GM19468 (cell line): ENCODE data around the gene SNRNP25.

ENCODE experiments used
- ATAC-seq: cut with Tn5 transposase; IDR thresholded peaks from one replicate; pipeline ENCODE4 v1.9.1; 2021; ENCODE audit warnings: mild to moderate bottlenecking, moderate library complexity, moderate number of reproducible peaks; ENCODE audit not compliant: unreplicated experiment; ENCODE audit errors: extremely low read depth

Gene SNRNP25

DNA sequence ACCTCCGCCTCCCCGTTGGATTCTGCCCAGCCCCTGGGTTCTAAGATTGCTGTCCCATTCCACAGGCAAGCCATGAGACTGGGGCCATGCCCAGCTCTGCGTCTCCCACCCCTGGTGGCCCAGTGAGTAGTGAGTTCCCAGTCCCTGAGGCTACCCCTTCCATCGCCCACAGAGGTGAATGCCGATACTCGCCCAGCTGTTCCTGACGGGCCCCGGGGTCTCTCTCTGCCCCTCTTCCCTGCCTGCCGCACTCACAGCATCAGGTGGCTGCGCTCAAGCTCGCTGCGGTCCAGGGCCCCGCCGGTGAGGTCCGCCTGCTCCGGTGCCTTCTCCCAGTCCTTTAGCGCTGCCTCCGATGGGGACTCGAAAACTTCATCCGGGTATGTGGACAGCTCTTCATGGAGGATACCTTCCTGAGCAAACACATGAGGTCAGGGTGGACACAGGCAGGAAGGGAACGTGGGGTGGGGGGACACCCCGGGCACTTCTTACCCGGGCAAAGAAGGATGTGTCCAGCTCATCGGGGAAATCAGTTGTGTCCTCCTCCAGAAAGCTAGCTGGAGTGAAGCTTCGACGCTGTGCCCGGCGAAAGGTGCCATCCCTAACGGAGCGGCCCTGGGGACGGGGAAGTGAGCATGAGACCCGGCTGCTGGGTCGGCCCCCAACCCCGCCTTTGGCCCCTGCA, 8.8 kb downstream of the SNRNP25 start:
- no peak for ATAC-seq

DNA sequence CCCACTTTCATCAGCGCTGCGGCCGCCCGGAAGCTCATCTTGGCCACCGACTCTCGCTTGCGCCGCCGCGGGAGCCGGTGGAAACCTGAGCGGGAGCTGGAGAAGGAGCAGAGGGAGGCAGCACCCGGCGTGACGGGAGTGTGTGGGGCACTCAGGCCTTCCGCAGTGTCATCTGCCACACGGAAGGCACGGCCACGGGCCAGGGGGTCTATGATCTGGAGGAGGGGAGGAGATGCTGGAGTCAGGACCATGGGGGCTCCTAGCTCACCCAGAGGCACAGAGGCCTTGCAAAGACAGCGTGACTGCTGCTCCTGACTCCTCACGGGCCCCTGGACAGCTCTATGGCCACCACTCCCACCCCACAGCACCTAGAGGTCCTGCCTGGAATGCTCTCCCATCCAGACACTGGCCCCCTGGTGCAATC, 9.4 kb downstream of the SNRNP25 start:
- ATAC-seq, result no peak

DNA sequence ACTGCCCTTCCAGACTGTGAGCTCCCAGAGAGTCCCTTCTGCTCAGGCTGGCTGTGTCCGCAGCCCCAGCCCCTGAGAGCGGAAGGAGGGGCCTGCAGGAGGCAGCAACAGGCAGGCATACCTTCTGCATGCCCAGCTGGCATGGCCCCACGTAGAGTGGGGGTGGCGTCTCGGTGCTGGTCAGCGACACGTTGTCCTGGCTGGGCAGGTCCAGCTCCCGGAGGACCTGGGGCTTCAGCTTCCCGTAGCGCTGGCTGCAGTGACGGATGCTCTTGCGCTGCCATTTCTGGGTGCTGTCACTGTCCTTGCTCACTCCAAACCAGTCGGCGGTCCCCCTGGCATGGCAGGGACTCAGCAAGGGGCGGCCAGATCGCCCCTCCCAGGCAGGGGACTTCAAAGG, 9.8 kb downstream of the SNRNP25 start:
- no peak for ATAC-seq

- no peak for ATAC-seq
These were observed 10.6 kb downstream of the SNRNP25 start for GRCh38 chr16:63998-64913.

GRCh38 chr16:64914-65255, 11.3 kb downstream of the SNRNP25 start:
- ATAC-seq, result no peak

- no peak for ATAC-seq
These were observed 12.1 kb downstream of the SNRNP25 start for GRCh38 chr16:65745-66144.

GRCh38 chr16:66309-67182, 12.9 kb downstream of the SNRNP25 start:
- no peak for ATAC-seq

DNA sequence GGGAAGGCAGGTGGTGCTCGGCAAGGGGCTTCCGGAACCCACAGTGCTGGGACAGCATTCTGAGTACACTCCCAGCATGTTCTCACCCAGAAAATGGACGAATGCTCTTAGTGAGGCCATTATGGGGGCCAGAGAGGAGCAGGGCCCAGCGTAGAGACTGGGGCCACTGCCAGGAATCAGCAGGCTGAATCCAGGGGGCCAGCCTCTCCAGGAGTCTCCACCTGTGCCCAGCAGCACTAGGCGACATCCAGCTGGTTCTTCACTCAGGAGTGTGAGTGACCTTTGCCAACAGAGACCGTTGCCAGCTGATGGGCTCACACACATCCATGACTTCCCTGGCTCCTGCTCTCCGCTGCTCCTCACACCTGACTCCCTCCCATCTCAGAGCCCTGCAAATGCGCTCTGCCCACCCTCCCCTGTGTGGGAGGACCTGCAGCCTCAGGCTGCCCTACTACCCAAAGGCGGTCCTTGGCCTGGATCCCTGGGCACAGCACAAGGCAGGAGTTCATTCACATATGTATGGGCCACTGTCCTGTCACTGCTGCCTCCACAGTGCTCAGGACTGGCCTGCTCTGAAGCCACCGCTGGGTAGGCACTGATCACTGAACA, 13.7 kb downstream of the SNRNP25 start:
- ATAC-seq, result no peak

- no peak for ATAC-seq
These were observed 14.5 kb downstream of the SNRNP25 start for GRCh38 chr16:67884-68789.

GRCh38 chr16:69181-69580, 15.6 kb downstream of the SNRNP25 start:
- ATAC-seq, result no peak

DNA sequence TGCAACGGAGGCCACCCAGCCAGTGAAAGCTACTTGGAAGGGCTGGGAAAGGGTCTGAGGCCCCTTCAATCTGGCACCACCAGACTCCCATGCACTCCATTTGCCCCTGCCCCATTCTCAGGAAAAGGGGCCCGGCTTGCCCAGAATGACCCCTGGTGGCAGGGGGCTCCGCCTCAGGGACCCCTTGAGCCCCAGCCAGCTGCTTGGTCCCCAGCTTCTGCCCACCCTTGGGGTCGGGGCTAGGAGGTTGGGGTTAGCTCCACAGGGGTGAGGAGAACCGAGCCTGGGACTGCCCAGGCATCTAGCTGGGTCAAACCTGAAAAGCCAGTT, 17.5 kb downstream of the SNRNP25 start:
- no peak for ATAC-seq

DNA sequence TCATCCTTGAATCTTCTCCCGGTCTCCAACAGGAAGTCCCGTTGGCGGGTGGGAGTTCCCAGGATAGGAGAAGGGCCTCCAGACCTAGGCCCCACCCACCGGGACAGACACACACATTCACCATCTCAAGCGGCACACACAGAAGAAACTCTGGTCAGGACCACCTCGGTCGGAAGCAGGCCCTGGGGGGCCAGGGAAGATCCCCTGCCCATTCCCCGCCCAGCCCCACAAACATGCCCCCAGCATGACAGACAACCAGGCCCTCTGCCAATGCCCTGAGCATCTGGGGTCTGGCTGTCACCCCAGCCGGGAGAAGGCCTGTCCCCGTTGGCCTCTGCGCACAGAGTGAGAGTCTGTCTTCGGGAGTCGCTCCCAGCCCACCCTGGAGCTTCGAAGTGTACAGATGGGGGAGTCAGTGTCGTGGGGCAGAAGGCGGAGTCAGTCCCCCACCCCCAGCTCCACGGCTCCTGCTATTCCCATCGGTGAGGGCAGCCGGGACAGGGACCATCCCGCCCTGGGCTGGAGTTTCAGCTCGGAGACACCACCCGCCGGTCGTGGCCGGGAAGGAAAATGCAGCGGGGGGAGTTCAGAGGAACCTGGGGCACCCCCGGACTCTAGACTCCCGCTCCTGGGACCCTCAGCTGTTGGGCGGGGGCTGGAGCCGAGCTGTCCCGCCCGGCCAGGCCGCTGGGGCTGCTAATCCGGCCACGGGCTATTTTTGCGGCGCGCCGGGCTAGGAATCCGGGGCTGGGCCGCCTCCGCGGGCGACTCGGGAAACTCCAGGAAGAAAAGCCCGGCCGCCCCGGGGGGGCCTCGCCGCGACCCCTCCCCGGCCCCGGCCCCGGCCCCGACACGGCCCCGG, 18.1 kb downstream of the SNRNP25 start:
- ATAC-seq, result no peak

DNA sequence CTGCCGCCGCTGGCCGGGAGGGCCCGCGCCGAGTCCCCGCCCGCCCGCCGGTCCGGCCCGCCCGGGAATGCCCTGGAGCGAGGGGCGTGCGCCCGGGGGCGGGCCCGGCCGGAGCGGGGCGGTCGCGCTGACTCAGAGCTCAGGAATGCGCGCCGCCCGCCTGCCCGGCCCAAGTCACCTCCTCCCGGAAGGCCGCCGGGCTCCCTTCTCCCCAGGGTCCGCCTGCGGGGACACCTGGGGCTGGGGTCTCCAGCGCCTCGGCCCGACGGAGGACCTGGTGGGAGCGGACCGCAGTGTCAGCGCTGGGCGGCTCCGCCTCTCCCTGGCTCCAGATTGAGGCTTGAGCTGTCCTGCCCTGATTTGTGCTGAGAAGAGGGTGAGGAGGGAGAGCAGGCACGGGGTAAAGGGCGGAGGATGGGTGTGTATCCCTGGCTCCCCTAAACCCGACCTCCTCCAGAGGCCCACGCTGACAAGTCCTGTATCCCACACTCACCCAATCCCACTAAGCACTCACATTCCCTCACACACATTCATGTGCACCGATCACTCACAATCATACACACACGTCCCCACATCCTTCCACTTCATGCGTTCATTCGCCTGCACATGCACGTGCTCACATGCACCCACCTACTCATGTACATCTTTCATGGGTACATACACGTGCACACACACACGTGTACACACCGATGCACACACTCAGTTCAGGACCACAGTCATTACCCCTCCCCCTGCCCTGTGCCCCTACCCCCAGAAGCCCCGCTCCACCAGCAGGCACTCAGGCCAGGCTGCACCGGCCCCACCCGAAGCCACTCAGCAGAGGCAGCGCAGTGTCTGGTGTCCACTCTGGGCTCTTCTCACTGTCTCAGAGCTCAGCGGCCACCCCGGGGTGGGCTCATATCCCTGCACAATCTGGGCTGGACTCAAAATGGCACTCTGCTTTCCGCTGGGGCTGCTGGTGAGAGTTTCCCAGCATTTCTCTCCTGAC, 19.2 kb downstream of the SNRNP25 start, which contains the start of gene RHBDF1:
Gene RHBDF1 (minus strand): TSS at position 71 of the 988 bp plus-strand sequence. CDS start 7,616 bp downstream, outside the sequence.
- no peak for ATAC-seq

DNA sequence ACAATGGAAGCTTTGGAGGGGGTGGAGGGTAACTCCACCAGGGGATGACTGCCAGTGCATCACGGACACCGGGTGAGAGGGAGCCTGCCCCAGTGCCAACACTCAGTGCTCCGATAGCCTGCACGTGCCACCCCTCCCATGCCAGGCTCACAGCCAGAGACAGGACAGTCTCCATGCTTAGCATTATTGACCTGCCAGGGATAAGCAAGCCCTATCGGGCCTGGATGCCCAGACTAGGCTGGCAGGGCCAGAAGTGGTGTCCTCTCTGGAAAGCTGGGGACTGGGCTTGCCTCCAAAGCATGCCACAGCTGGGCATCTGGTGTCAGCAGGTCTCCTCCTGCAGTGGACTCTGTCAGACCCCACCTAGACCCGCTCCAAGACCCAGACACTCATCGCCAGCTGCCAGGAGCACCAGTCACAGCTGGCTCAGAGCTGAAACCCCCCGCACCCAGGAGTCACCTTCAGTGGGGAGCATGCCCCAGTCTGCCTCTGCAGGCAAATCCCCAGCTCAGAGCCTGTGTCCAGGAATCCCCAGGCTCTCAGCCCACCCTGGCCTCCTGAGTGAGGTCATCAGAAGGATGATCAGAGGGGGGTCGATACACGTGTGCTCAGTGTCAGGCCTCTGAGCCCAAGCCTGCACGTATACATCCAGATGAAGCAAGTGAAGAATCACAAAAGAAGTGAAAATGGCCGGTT, 20.6 kb downstream of the SNRNP25 start:
- ATAC-seq, result no peak

DNA sequence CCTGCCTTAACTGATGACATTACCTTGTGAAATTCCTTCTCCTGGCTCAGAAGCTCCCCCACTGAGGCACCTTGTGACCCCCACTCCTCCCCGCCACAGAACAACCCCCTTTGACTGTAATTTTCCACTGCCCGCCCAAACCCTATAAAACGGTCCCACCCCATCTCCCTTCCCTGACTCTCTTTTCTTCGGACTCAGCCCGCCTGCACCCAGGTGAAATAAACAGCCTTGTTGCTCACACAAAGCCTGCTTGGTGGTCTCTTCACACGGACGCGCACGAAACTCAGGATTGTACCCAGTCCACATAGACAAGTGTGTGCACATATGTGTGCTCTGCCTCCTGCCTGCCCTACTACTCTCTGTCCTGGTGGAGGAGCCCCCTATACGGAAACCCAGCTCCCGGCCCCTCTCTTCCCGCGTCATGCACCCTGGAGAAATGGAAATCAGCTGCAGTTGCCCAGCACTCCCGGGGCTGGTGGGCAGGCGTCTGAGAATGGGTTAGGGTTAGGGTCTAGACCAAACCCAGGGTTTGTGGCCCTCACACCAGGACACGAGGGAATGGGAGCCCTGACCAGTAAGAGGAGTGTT, 21.2 kb downstream of the SNRNP25 start:
- ATAC-seq, result no peak
